A673 (cell line): ENCODE data around the gene BCAN. TPM values are rescaled to one million over a fixed set of nuclear protein-coding genes. Genes with fewer than 3 reads are reported as not detected.

Source experiments
- BruUV-seq: library from RNA; stranded (reverse); fragments of 400-500 nt; replicated peaks from 2 replicates; lab custom pipeline; 2021; lab: Mats Ljungman, UMichigan
- CTCF ChIA-PET: fragments of 300-600 bp; sonication (Branson Sonifier 250); formaldehyde crosslinking; loops from one replicate; lab custom pipeline; 2022; ENCODE audit warnings: antibody characterized with exemption; lab: Charles Lee
- POLR2A ChIA-PET: fragments of 300-600 bp; sonication (Branson Sonifier 250); formaldehyde crosslinking; loops from one replicate; lab custom pipeline; 2022; ENCODE audit warnings: antibody characterized with exemption; ENCODE audit not compliant: low non-redundant PET; lab: Charles Lee
- DNase-seq: peaks from one replicate; pipeline ENCODE4 v3.0.0-alpha.2; 2015; ENCODE audit warnings: low spot score
- H3K27ac ChIP-seq: fragments of 200-600 bp; sonication (generic); 2 replicates; pipeline ENCODE4 v1.5.1; 2016; ENCODE audit warnings: mixed run types, low read depth, mild to moderate bottlenecking, mixed read lengths, antibody characterized with exemption, low read length; ENCODE audit not compliant: poor library complexity, severe bottlenecking
- H3K27me3 ChIP-seq: fragments of 200-600 bp; sonication (generic); replicated peaks from 2 replicates; pipeline ENCODE4 v1.6.1; 2017; ENCODE audit warnings: mixed run types, low read depth, mild to moderate bottlenecking, mixed read lengths, antibody characterized with exemption, low read length; ENCODE audit not compliant: insufficient read depth, poor library complexity
- H3K36me3 ChIP-seq: fragments of 200-600 bp; sonication (generic); 2 replicates; pipeline ENCODE4 v1.6.1; 2016; ENCODE audit warnings: mixed run types, mild to moderate bottlenecking, mixed read lengths, antibody characterized with exemption, low read length; ENCODE audit not compliant: insufficient read depth, poor library complexity, severe bottlenecking
- H3K4me1 ChIP-seq: fragments of 200-600 bp; sonication (generic); 2 replicates; pipeline ENCODE4 v1.6.1; 2017; ENCODE audit warnings: mixed run types, mild to moderate bottlenecking, mixed read lengths, antibody characterized with exemption, low read length; ENCODE audit not compliant: insufficient read depth, poor library complexity, severe bottlenecking
- H3K4me3 ChIP-seq: fragments of 200-600 bp; sonication (generic); 2 replicates; pipeline ENCODE4 v1.5.1; 2016; ENCODE audit warnings: low read depth, mixed run types, mild to moderate bottlenecking, mixed read lengths, low read length; ENCODE audit not compliant: poor library complexity, severe bottlenecking
- H3K9me3 ChIP-seq: fragments of 200-600 bp; sonication (generic); 2 replicates; pipeline ENCODE4 v1.6.1; 2016; ENCODE audit warnings: mixed run types, low read depth, mild to moderate bottlenecking, mixed read lengths, antibody characterized with exemption, low read length; ENCODE audit not compliant: poor library complexity, severe bottlenecking
- EZH2 ChIP-seq: fragments of 200-600 bp; sonication (generic); IDR thresholded peaks from 2 replicates; pipeline ENCODE4 v1.6.1; 2017; ENCODE audit warnings: borderline replicate concordance, low read depth, mild to moderate bottlenecking, mixed read lengths, antibody characterized with exemption, low read length; ENCODE audit not compliant: poor library complexity, severe bottlenecking
- intact Hi-C: fragments of 100-400 bp; cut with micrococcal nuclease; formaldehyde crosslinking; loops from one replicate; pipeline ENCODE4 v1.10.0; 2022; ENCODE audit not compliant: unreplicated experiment
- total RNA-seq: library from RNA; stranded (reverse); gene quantifications from 2 replicates; pipeline ENCODE4 v1.2.3, GENCODE V29; 2021
- TF ChIP-seq, protein P1 (sequence below): fragments of 300-800, 200-600 bp; sonication (generic); conservative IDR thresholded peaks from 2 replicates; pipeline ENCODE4 v1.5.1; 2017; ENCODE audit warnings: low read depth, mild to moderate bottlenecking, antibody characterized with exemption, low read length, moderate library complexity, mixed read lengths

The BCAN gene
- total RNA-seq, 1 experiment from 2014 or later = not detected

- Histone ChIP-seq H3K36me3 (peaks cover 61% of the 10 kb centered on the region), H3K4me3 (no peak overlapping the region), H3K27ac (no peak overlapping the region), H3K27me3 (no peaks in the 10 kb centered on the region), H3K9me3 (no peaks in the 10 kb centered on the region), H3K4me1 (peaks cover 4% of the 10 kb centered on the region)
- intact Hi-C loops = no loop called here
- ChIA-PET POLR2A (no interaction called here), CTCF (no interaction called here)
- no peak for TF ChIP-seq EZH2
- TF ChIP-seq, protein P1, sequence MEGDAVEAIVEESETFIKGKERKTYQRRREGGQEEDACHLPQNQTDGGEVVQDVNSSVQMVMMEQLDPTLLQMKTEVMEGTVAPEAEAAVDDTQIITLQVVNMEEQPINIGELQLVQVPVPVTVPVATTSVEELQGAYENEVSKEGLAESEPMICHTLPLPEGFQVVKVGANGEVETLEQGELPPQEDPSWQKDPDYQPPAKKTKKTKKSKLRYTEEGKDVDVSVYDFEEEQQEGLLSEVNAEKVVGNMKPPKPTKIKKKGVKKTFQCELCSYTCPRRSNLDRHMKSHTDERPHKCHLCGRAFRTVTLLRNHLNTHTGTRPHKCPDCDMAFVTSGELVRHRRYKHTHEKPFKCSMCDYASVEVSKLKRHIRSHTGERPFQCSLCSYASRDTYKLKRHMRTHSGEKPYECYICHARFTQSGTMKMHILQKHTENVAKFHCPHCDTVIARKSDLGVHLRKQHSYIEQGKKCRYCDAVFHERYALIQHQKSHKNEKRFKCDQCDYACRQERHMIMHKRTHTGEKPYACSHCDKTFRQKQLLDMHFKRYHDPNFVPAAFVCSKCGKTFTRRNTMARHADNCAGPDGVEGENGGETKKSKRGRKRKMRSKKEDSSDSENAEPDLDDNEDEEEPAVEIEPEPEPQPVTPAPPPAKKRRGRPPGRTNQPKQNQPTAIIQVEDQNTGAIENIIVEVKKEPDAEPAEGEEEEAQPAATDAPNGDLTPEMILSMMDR = no peak
- no TSS peak for BruUV-seq
- no peak for DNase-seq
These were observed 45.5 kb upstream of the BCAN start for GRCh38 chr1:156596426-156596825.

- Histone ChIP-seq H3K4me1 (peaks cover 13% of the 10 kb centered on the region), H3K4me3 (no peak overlapping the region), H3K27ac (no peak overlapping the region), H3K36me3 (peaks cover 53% of the 10 kb centered on the region), H3K27me3 (no peaks in the 10 kb centered on the region), H3K9me3 (no peaks in the 10 kb centered on the region)
- no peak for DNase-seq
- no TSS peak for BruUV-seq
- no peak for TF ChIP-seq EZH2
- TF ChIP-seq, protein P1 = no peak
- intact Hi-C loops = no loop called here
- ChIA-PET POLR2A (no interaction called here), CTCF (no interaction called here)
These were observed 43.8 kb upstream of the BCAN start for GRCh38 chr1:156598125-156598524.

GRCh38 chr1:156598731-156599432, 43.0 kb upstream of the BCAN start:
- DNase-seq = no peak
- no peaks in the 10 kb centered on the region for H3K27me3 ChIP-seq
- peaks cover 13% of the 10 kb centered on the region for H3K4me1 ChIP-seq
- intact Hi-C loops = no loop called here
- no peaks in the 10 kb centered on the region for H3K9me3 ChIP-seq
- POLR2A ChIA-PET = no interaction called here
- no TSS peak for BruUV-seq
- no peak for TF ChIP-seq EZH2
- H3K27ac ChIP-seq = no peak overlapping the region
- no peak overlapping the region for H3K4me3 ChIP-seq
- H3K36me3 ChIP-seq = peaks cover 46% of the 10 kb centered on the region
- CTCF ChIA-PET = no interaction called here

DNA sequence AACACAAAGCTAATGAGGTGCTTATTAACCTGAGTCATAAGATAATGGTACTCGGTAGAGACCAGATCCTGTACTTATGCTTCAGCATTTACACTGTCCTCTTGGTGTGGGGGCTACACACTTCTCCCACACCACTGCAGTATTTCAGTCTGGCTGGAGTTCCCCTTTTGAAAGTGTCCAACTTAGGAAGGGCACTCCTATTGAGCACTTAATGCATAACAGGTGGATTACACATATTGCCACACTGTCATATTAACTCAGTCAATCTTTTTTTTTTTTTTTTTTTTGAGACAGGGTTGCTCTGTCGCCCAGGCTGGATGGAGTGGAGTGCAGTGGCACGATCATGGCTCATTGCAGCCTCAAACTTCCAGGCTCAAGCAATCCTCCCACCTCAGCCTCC, 42.1 kb upstream of the BCAN start:
- intact Hi-C loops = no loop called here
- POLR2A ChIA-PET = no interaction called here
- CTCF ChIA-PET = no interaction called here

More for the DNA sequence above, 42.1 kb upstream of the BCAN start:
- Histone ChIP-seq H3K27me3 (no peaks in the 10 kb centered on the region), H3K4me1 (peaks cover 9% of the 10 kb centered on the region), H3K9me3 (no peaks in the 10 kb centered on the region), H3K36me3 (peaks cover 36% of the 10 kb centered on the region), H3K27ac (no peak overlapping the region), H3K4me3 (peak overlapping the region; percentile 64)
- no peak for TF ChIP-seq EZH2
- TF ChIP-seq, protein P1 = no peak
- peak; percentile 41 for DNase-seq
- BruUV-seq = no TSS peak
